Activated B cell treated with CpG ODN at 0.5 μM for 24 hours (primary cell): ENCODE measurements around the gene PTPRS. TPM values are rescaled to one million over a fixed set of nuclear protein-coding genes. Genes with fewer than 3 reads are reported as not detected.
A peak's percentile ranks its signal among the peaks of the same experiment; 100 is the strongest.
"Not testable (repeated sequence)": the region's sequence is repeated elsewhere in the genome, so short reads cannot be mapped to it uniquely, and the experiment has no call there.

Source experiments
- ATAC-seq: fragments of 200-7000 bp; cut with Tn5 transposase; one replicate; pipeline ENCODE4 v1.10.0; 2021; ENCODE audit warnings: low read depth, mild to moderate bottlenecking, moderate library complexity
- CTCF ChIA-PET: fragments of 350-600 bp; sonication (Branson Sonifier 250); formaldehyde crosslinking; loops from one replicate; lab custom pipeline; 2021; ENCODE audit warnings: antibody characterized with exemption; lab: Charles Lee
- POLR2A ChIA-PET: fragments of 350-600 bp; sonication (Branson Sonifier 250); formaldehyde crosslinking; loops from one replicate; lab custom pipeline; 2021; ENCODE audit warnings: antibody characterized with exemption; lab: Charles Lee
- DNase-seq: peaks from one replicate; pipeline ENCODE4 v3.0.0; 2022
- H3K27ac Mint-ChIP-seq: one replicate; pipeline ENCODE4 v1.8.0; 2020; ENCODE audit warnings: mixed read lengths
- H3K27me3 Mint-ChIP-seq: one replicate; pipeline ENCODE4 v1.8.0; 2021; ENCODE audit warnings: mixed read lengths
- H3K36me3 Mint-ChIP-seq: one replicate; pipeline ENCODE4 v1.8.0; 2021; ENCODE audit warnings: low read depth, mixed read lengths
- H3K4me1 Mint-ChIP-seq: one replicate; pipeline ENCODE4 v1.8.0; 2021; ENCODE audit warnings: mixed read lengths
- H3K4me3 Mint-ChIP-seq: one replicate; pipeline ENCODE4 v1.8.0; 2020; ENCODE audit warnings: mild to moderate bottlenecking, mixed read lengths
- H3K9me3 Mint-ChIP-seq: one replicate; pipeline ENCODE4 v1.8.0; 2020; ENCODE audit warnings: mixed read lengths
- CTCF ChIP-seq: fragments of 200-600 bp; IDR thresholded peaks from one replicate; pipeline ENCODE4 v1.8.0; 2022; ENCODE audit warnings: antibody characterized with exemption, mild to moderate bottlenecking
- intact Hi-C: fragments of 100-400 bp; cut with micrococcal nuclease; formaldehyde crosslinking; loops from one replicate; pipeline ENCODE4 v1.15.1; 2024
- total RNA-seq: library from RNA; stranded (reverse); gene quantifications from 2 replicates; pipeline ENCODE4 v1.2.3, GENCODE V29; 2022

The PTPRS gene
- 2.5 and 3.4 TPM in 2 replicates for total RNA-seq

DNA sequence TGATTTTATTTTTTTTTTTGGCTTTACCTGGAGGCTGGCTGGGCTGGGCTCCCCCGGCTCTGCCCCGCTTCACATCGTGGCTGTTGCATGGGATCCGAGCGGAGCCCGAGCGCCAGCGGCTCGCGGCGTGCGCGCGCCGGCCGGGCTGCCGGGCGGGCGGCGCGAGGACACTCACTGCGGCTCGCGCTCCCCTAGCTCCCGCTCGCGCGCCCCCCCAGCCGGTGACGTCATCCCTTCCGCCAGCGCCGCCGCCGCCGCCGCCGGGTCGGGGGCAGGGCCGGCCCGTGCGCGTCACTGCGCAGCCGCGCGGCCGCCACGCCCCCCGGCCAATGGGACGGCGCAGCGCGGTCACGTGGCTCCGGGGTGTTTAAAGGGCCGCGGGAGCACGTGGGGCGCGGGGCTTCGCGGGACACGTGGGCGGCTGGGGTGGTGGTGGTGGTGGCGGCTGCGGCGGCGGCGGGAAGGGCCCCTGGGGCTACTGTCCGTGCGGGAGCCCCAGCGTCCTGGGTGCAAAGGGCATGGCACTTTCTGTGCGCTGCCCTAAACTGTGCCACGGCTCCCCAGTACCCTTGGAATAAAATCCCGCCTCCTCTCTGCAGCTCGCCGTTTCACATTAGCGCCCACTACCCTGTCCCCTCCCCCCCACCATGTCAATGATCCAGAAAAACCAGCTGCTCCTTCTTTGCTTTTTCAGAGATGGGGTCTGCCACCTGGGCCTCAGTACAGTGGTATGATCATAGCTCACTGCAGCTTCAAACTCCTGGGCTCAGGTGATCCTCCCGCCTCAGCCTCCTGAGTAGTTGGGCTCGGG, at the start of gene PTPRS:
Gene PTPRS, minus strand, starts transcription at position 176 of the 811 bp plus-strand sequence. CDS start 54,672 bp downstream, outside the sequence.
- ATAC-seq (peak; percentile 80), DNase-seq (peak; percentile 65)
- ChIA-PET CTCF (no interaction called here), POLR2A (no interaction called here)
- TF ChIP-seq CTCF: no peak
- intact Hi-C loops: loop anchor here (5.0 kb wide), 1 partner anchor 54 kb away; no protein-coding TSS in a partner anchor
- no peaks in the 10 kb centered on the region for H3K36me3 Mint-ChIP-seq
- H3K9me3 Mint-ChIP-seq: no peaks in the 10 kb centered on the region
- peak within 1 kb of the TSS; percentile 76 for H3K4me3 Mint-ChIP-seq
- peaks cover 23% of the 10 kb centered on the region for H3K4me1 Mint-ChIP-seq
- no peak within 1 kb of the TSS for H3K27ac Mint-ChIP-seq
- H3K27me3 Mint-ChIP-seq: peaks cover 39% of the 10 kb centered on the region

GRCh38 chr19:5389353-5389752, 48.7 kb upstream of the PTPRS start:
- ATAC-seq (no peak), DNase-seq (no peak)
- TF ChIP-seq CTCF: no peak
- peaks cover 40% of the 10 kb centered on the region for H3K27me3 Mint-ChIP-seq
- H3K36me3 Mint-ChIP-seq: no peaks in the 10 kb centered on the region
- intact Hi-C loops: no loop called here
- POLR2A ChIA-PET: no interaction called here
- H3K9me3 Mint-ChIP-seq: peaks cover 7% of the 10 kb centered on the region
- no peak overlapping the region for H3K4me3 Mint-ChIP-seq
- CTCF ChIA-PET: no interaction called here
- no peaks in the 10 kb centered on the region for H3K4me1 Mint-ChIP-seq
- no peak overlapping the region for H3K27ac Mint-ChIP-seq

DNA sequence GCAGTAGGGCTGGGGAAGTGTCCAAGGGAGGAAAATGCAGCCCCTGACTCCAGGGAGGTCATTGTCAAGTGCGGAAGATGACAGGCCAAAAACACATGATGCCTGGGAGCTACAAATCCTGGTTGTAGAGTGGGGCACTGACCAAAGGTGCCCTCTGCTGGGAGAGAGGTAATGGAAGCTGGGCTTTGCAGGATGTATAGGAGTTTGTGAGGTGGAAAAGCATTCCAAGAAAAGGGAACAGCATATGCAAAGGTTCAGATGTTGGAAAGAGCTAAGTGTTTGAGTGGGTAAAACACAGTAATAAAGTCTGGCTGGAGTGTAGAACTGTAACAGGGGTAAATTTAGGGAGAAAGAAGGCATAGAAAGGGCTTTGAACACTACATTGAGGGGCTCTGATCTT, 46.9 kb upstream of the PTPRS start:
- Mint-ChIP-seq H3K4me1 (no peaks in the 10 kb centered on the region), H3K9me3 (peaks cover 10% of the 10 kb centered on the region), H3K27me3 (peaks cover 24% of the 10 kb centered on the region), H3K36me3 (no peaks in the 10 kb centered on the region), H3K4me3 (no peak overlapping the region), H3K27ac (no peak overlapping the region)
- DNase-seq: no peak
- no peak for ATAC-seq
- intact Hi-C loops: no loop called here
- POLR2A ChIA-PET: no interaction called here
- CTCF ChIA-PET: no interaction called here
- TF ChIP-seq CTCF: no peak

DNA sequence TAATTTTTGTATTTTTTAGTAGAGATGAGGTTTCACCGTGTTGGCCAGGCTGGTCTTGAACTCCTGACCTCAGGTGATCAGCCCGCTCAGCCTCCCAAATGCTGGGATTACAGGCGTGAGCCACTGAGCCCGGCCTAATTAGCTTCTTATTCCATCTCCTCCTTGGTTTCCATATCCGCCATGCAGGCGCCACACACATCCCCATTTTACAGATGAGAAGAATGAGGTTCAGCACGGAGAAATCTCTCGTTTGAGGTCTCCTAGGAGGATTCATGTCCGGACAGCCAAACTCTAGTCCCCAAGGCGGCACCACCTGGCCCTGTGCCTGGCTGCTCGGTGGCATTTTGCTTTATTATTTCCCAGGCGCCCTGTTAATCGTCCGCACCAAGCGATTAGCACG, 46.2 kb upstream of the PTPRS start:
- Mint-ChIP-seq H3K4me1 (no peaks in the 10 kb centered on the region), H3K9me3 (peaks cover 12% of the 10 kb centered on the region), H3K27me3 (peaks cover 19% of the 10 kb centered on the region), H3K27ac (no peak overlapping the region), H3K4me3 (no peak overlapping the region), H3K36me3 (no peaks in the 10 kb centered on the region)
- TF ChIP-seq CTCF: no peak
- ChIA-PET CTCF (no interaction called here), POLR2A (no interaction called here)
- ATAC-seq: no peak
- no peak for DNase-seq
- intact Hi-C loops: no loop called here

- Mint-ChIP-seq H3K9me3 (peaks cover 15% of the 10 kb centered on the region), H3K27me3 (peaks cover 11% of the 10 kb centered on the region)
- intact Hi-C loops, ATAC-seq, H3K4me3 Mint-ChIP-seq, H3K27ac Mint-ChIP-seq, H3K36me3 Mint-ChIP-seq, CTCF ChIA-PET, DNase-seq, H3K4me1 Mint-ChIP-seq, POLR2A ChIA-PET: not testable (repeated sequence)
Measured at GRCh38 chr19:5381197-5381596, 40.6 kb upstream of the PTPRS start.
